K562 (cell line): ENCODE measurements around the gene PRMT7. TPM values are rescaled to one million over a fixed set of nuclear protein-coding genes. Genes with fewer than 3 reads are reported as not detected.
A peak's percentile ranks its signal among the peaks of the same experiment; 100 is the strongest.

Source experiments
- ATAC-seq: fragments of 200-7000 bp; cut with Tn5 transposase; 3 replicates; pipeline ENCODE4 v1.9.1; 2020; ENCODE audit warnings: moderate library complexity
- BruUV-seq: library from RNA; stranded (reverse); fragments of 400-500 nt; replicated peaks from 2 replicates; lab custom pipeline; 2021; lab: Mats Ljungman, UMichigan
- CTCF ChIA-PET: fragments of 300-600 bp; formaldehyde crosslinking; extraction: SDS; loops from one replicate; lab custom pipeline; 2021; ENCODE audit warnings: low intra/inter-chr PET ratio; lab: Yijun Ruan, JAX
- POLR2A ChIA-PET: fragments of 300-600, 350-650 bp; sonication (Branson Sonifier 250); formaldehyde crosslinking; extraction: SDS; loops from one replicate; lab custom pipeline; 2021; ENCODE audit warnings: antibody characterized with exemption, inconsistent platforms; lab: Yijun Ruan, JAX
- DNase-seq, 4 experiments: peaks; one replicate each; pipeline versions ENCODE4 v3.0.0 to v3.0.0-alpha.2; 2011 to 2018; ENCODE audit warnings: low spot score in 3 of 4, mixed read lengths in 3 of 4; ENCODE audit errors: extremely low read depth in 1 of 4
- FAIRE-seq: peaks from 2 replicates; lab custom pipeline; 2011; peaks lifted over from hg19 to GRCh38; lab: Jason Lieb, UNC
- H2AFZ ChIP-seq: 2 replicates; pipeline ENCODE4 v1.6.0; 2011; ENCODE audit warnings: low read depth, low read length, control low read depth, inconsistent platforms
- H3K27ac ChIP-seq: fragments of 200-600 bp; 3 replicates; pipeline ENCODE4 v1.8.0; 2011; ENCODE audit warnings: low read depth, mild to moderate bottlenecking, control low read depth, inconsistent platforms, low read length, moderate library complexity, mixed read lengths; ENCODE audit errors: extremely low read depth
- H3K27me3 ChIP-seq, 2 experiments: fragments of 300-600 bp in 1 of 2; 2 replicates in 1 of 2; 3 replicates in 1 of 2; pipeline versions ENCODE4 v1.6.0 to v1.8.0; 2011; ENCODE audit warnings: inconsistent platforms in 2 of 2, low read length in 2 of 2, mild to moderate bottlenecking in 1 of 2, mixed read lengths in 1 of 2, moderate library complexity in 1 of 2; ENCODE audit not compliant: control insufficient read depth in 2 of 2, insufficient read depth in 2 of 2
- H3K36me3 ChIP-seq: fragments of 300-600 bp; 3 replicates; pipeline ENCODE4 v1.8.0; 2011; ENCODE audit warnings: mild to moderate bottlenecking, low read length, inconsistent platforms; ENCODE audit not compliant: control insufficient read depth, insufficient read depth
- H3K4me1 ChIP-seq, 2 experiments: fragments of 200-600 bp in 1 of 2; replicated peaks in 1 of 2; 2 replicates in 1 of 2; 3 replicates in 1 of 2; pipeline versions ENCODE4 v1.5.1 to v1.8.0; 2011; ENCODE audit warnings: inconsistent platforms in 2 of 2, low read length in 2 of 2, mild to moderate bottlenecking in 1 of 2, mixed read lengths in 1 of 2, moderate library complexity in 1 of 2; ENCODE audit not compliant: control insufficient read depth in 2 of 2, insufficient read depth in 2 of 2
- H3K4me2 ChIP-seq: 2 replicates; pipeline ENCODE4 v1.6.1; 2011; ENCODE audit warnings: low read length, control low read depth, inconsistent platforms, mixed read lengths; ENCODE audit not compliant: insufficient read depth
- H3K4me3 ChIP-seq: fragments of 200-600 bp; sonication (generic), shearing (Covaris generic); 2 replicates; pipeline ENCODE4 v1.5.1; 2016; ENCODE audit warnings: control low read depth, inconsistent platforms
- H3K79me2 ChIP-seq: fragments of 200-600 bp; 3 replicates; pipeline ENCODE4 v1.8.0; 2011; ENCODE audit warnings: low read length, inconsistent platforms; ENCODE audit not compliant: control insufficient read depth, insufficient read depth
- H3K9ac ChIP-seq, 2 experiments: 2 replicates each; pipeline versions ENCODE4 v1.6.0 to v1.6.1; 2011; ENCODE audit warnings: low read depth in 2 of 2, low read length in 2 of 2, control low read depth in 1 of 2, inconsistent platforms in 1 of 2, mild to moderate bottlenecking in 1 of 2, mixed read lengths in 1 of 2; ENCODE audit not compliant: insufficient read depth in 1 of 2
- H3K9me1 ChIP-seq: one replicate; pipeline ENCODE4 v1.6.0; 2011; ENCODE audit warnings: inconsistent platforms, mild to moderate bottlenecking, low read length, moderate library complexity; ENCODE audit not compliant: control insufficient read depth, insufficient read depth
- H3K9me3 ChIP-seq: replicated peaks from 2 replicates; pipeline ENCODE4 v1.5.1; 2011; ENCODE audit warnings: low read depth, low read length, inconsistent platforms; ENCODE audit not compliant: control insufficient read depth, insufficient read depth
- H4K20me1 ChIP-seq: replicated peaks from 2 replicates; pipeline ENCODE4 v1.6.1; 2011; ENCODE audit warnings: low read length, inconsistent platforms, mixed read lengths; ENCODE audit not compliant: control insufficient read depth, insufficient read depth
- CCAR2 ChIP-seq: fragments of 200-400 bp; formaldehyde crosslinking; IDR thresholded peaks from 2 replicates; pipeline ENCODE4 v1.6.1; 2017; ENCODE audit warnings: mild to moderate bottlenecking, low read depth, low read length
- DIDO1 ChIP-seq: fragments of 450-650 bp; IDR thresholded peaks from 2 replicates; pipeline ENCODE4 v1.6.1; 2016; ENCODE audit warnings: low read depth, missing biosample characterization, missing genetic modification characterization
- ETV1 ChIP-seq: fragments of 450-650 bp; conservative IDR thresholded peaks from 2 replicates; pipeline ENCODE4 v1.6.1; 2016; ENCODE audit warnings: missing genetic modification characterization, control low read depth, low read depth, missing compliant biosample characterization
- EZH2 ChIP-seq: IDR thresholded peaks from 2 replicates; pipeline ENCODE4 v1.6.1; 2012; ENCODE audit warnings: low read depth, mild to moderate bottlenecking, inconsistent platforms, low read length, borderline replicate concordance
- FUS ChIP-seq: fragments of 200-400 bp; formaldehyde crosslinking; optimal IDR thresholded peaks from 2 replicates; pipeline ENCODE3; 2017; ENCODE audit warnings: low read depth, low read length
- HMBOX1 ChIP-seq: sonication (generic); IDR thresholded peaks from 2 replicates; pipeline ENCODE4 v1.6.1; 2016
- MAFK ChIP-seq: IDR thresholded peaks from 2 replicates; pipeline ENCODE4 v1.6.1; 2011; ENCODE audit warnings: low read length, improper control_type of control experiment
- PHB ChIP-seq: fragments of 250-450 bp; sonication (Bioruptor Pico); IDR thresholded peaks from 2 replicates; pipeline ENCODE4 v1.5.0; 2021
- RAD21 ChIP-seq, 2 experiments: fragments of 250-450 bp in 1 of 2; fragments of 450-650 bp in 1 of 2; sonication (Bioruptor Pico) in 1 of 2; formaldehyde crosslinking in 1 of 2; IDR thresholded peaks in 1 of 2; conservative IDR thresholded peaks in 1 of 2; 2 replicates each; pipeline versions ENCODE4 v1.4.0 to v1.8.0; 2020 to 2022; ENCODE audit warnings: mild to moderate bottlenecking in 2 of 2, moderate library complexity in 1 of 2
- RAD51 ChIP-seq: fragments of 450-650 bp; IDR thresholded peaks from 2 replicates; pipeline ENCODE4 v1.7.1; 2016; ENCODE audit warnings: low read depth, mild to moderate bottlenecking, borderline replicate concordance
- SPI1 ChIP-seq: IDR thresholded peaks from 2 replicates; pipeline ENCODE4 v1.6.1; 2011; ENCODE audit warnings: low read depth, low read length, control low read depth, borderline replicate concordance
- TBL1XR1 ChIP-seq, 2 experiments: IDR thresholded peaks; 2 replicates each; pipeline ENCODE4 v1.6.1; 2012; ENCODE audit warnings: improper control_type of control experiment in 2 of 2, low read length in 2 of 2, mild to moderate bottlenecking in 1 of 2
- USF1 ChIP-seq: sonication (generic); formaldehyde crosslinking; IDR thresholded peaks from 2 replicates; pipeline ENCODE4 v1.9.0; 2022; ENCODE audit warnings: mild to moderate bottlenecking, missing genetic modification reagents
- VEZF1 ChIP-seq: fragments of 200-800 bp; sonication (Bioruptor generic); IDR thresholded peaks from 2 replicates; pipeline ENCODE4 v1.6.1; 2017; ENCODE audit warnings: missing genetic modification characterization, missing compliant biosample characterization
- XRCC5 ChIP-seq: fragments of 200-400 bp; formaldehyde crosslinking; IDR thresholded peaks from 2 replicates; pipeline ENCODE4 v1.6.1; 2017; ENCODE audit warnings: low read depth, mild to moderate bottlenecking, low read length
- ZFP30 ChIP-seq: fragments of 250-450 bp; sonication (Bioruptor Pico); IDR thresholded peaks from 2 replicates; pipeline ENCODE4 v1.8.0; 2022; ENCODE audit warnings: moderate library complexity, mild to moderate bottlenecking, inconsistent platforms, borderline replicate concordance
- ZKSCAN8 ChIP-seq: fragments of 200-800 bp; sonication (Bioruptor generic); IDR thresholded peaks from 2 replicates; pipeline ENCODE4 v1.6.1; 2016; ENCODE audit warnings: missing genetic modification characterization, missing compliant biosample characterization
- ZNF316 ChIP-seq: fragments of 450-650 bp; IDR thresholded peaks from 2 replicates; pipeline ENCODE4 v1.6.1; 2016
- ZNF766 ChIP-seq: fragments of 200-800 bp; sonication (Bioruptor generic); conservative IDR thresholded peaks from 2 replicates; pipeline ENCODE4 v1.6.1; 2016; ENCODE audit warnings: missing genetic modification characterization, missing compliant biosample characterization
- WGBS: fragments of 100-300 bp; shearing (Covaris generic); methylation state at CpG from one replicate; pipeline ENCODE4 v1.1.6; 2016; ENCODE audit warnings: low coverage, mixed read lengths; ENCODE audit not compliant: insufficient coverage; ENCODE audit errors: missing lambda C conversion rate; 5-methylcytosine and 5-hydroxymethylcytosine counted together
- in situ Hi-C: fragments of 300-500 bp; cut with MboI; formaldehyde crosslinking; loops from 4 replicates; pipeline ENCODE4 v1.15.0; 2018; ENCODE audit warnings: inconsistent platforms, mixed read lengths
- intact Hi-C: fragments of 100-400 bp; cut with micrococcal nuclease; formaldehyde crosslinking; loops from 2 replicates; pipeline ENCODE4 v1.14.2; 2022
- polyA plus RNA-seq, 8 experiments: library from polyadenylated mRNA; depleted of rRNA in 4 of 8; stranded (reverse) in 5 of 8; unstranded in 3 of 8; fragments of >200 nt; fragmentation: Nextera tagmentation in 2 of 8; fragmentation: Illumina TruSeq in 1 of 8; extraction: Ambion mirVana in 2 of 8; extraction: Trizol in 1 of 8; gene quantifications; 2 replicates each; pipeline versions ENCODE4 v1.2.1 to v1.2.3, GENCODE V29; 2011 to 2014; ENCODE audit warnings: inconsistent platforms in 1 of 8, missing spikeins in 1 of 8
- total RNA-seq, 7 experiments: library from RNA; depleted of rRNA in 6 of 7; stranded (reverse); fragments of >200 nt in 6 of 7; fragmentation: Illumina TruSeq in 2 of 7; extraction: Trizol in 2 of 7; gene quantifications; 2 replicates each; pipeline versions ENCODE4 v1.2.1 to v1.2.3, GENCODE V29; 2011 to 2021; ENCODE audit warnings: low replicate concordance in 1 of 7

The PRMT7 gene
- total and polyA plus RNA-seq, 9 of the 15 experiments (the other 6 are each of a cell fraction or from before 2014, with no cell fraction given), result 6.4 to 88.8 (median 73.1) TPM

GRCh38 chr16:68380676-68381362 lies 70.0 kb downstream of the PRMT7 start (continued):
- TF ChIP-seq HMBOX1 (no peak), ZNF316 (peak; percentile 76), MAFK (peak; percentile 14; the same call in 1 of the 2 replicates), XRCC5 (no peak), CCAR2 (no peak)

- peak; percentile 78 for FAIRE-seq
- Histone ChIP-seq H3K79me2 (no peaks in the 10 kb centered on the region), H4K20me1 (no peaks in the 10 kb centered on the region), H3K9me3 (no peaks in the 10 kb centered on the region), H3K4me3 (no peak overlapping the region), H3K4me1 (peaks cover 21 to 27% of the 10 kb centered on the region in 2 experiments), H3K36me3 (no peaks in the 10 kb centered on the region), H3K9ac (no peak overlapping the region), H3K9me1 (peaks cover 3% of the 10 kb centered on the region), H3K27me3 (peaks cover 0 to 6% of the 10 kb centered on the region in 2 experiments; a peak in 2 of 5 replicates), H3K4me2 (peak overlapping the region; percentile 59), H3K27ac (peak overlapping the region; percentile 18; the same call in 1 of the 3 replicates), H2AFZ (peak overlapping the region; percentile 90)
- WGBS, result 24% methylated on average over 7 of the region's 7 CpGs
- in situ Hi-C loops, result no loop called here
- no TSS peak for BruUV-seq
- ChIA-PET POLR2A (interaction anchor here (0.8 to 1.2 kb wide), 3 partner anchors 9 to 30 kb away, joined by 3 to 4 read pairs (median 3); no protein-coding TSS in a partner anchor), CTCF (no interaction called here)
- peak; percentile 66 to 93 (median 92) for DNase-seq
- intact Hi-C loops, result no loop called here
- peak; percentile 69 for ATAC-seq
- TF ChIP-seq RAD51 (peak; percentile 97), ETV1 (tag) (no peak), PHB (no peak), ZKSCAN8 (CRISPR knock-in tag) (no peak), TBL1XR1 (IDR thresholded peaks at IDR 0.05; ENCODE audit: low read length in 2 of 2) (no peak), VEZF1 (CRISPR knock-in tag) (no peak), ZFP30 (no peak), SPI1 (no peak; the same call in 1 of the 2 replicates), FUS (no peak), RAD21 (CRISPR knock-in tag; conservative IDR thresholded peaks at IDR 0.05 in 1 of 2, IDR thresholded peaks at IDR 0.05 in 1 of 2) (no peak), USF1 (CRISPR knock-in tag) (peak; percentile 95), ZNF766 (CRISPR knock-in tag) (no peak), DIDO1 (0 out of 2 replicates have a peak, but pooled peaks have one; percentile 28), EZH2 (no peak)
Observed at GRCh38 chr16:68381363-68381724, 70.5 kb downstream of the PRMT7 start.
